Measurements from ENCODE around the gene GATAD2B. TPM values are rescaled to one million over a fixed set of nuclear protein-coding genes. Genes with fewer than 3 reads are reported as not detected.
A peak's percentile ranks its signal among the peaks of the same experiment; 100 is the strongest.

GATAD2B gene
- total and polyA plus RNA-seq, 2 experiments from 2014 or later: 5.4 to 11.7 TPM

GRCh38 chr1:153958111-153958960, 35.6 kb upstream of the GATAD2B start, which contains the start of gene CRTC2:
TSS of gene CRTC2 (minus strand) at chr1:153958612. CDS start at chr1:153958497, 115 bp downstream.
- Histone ChIP-seq H3K27me3 (no peaks in the 10 kb centered on the region), H3K27ac (peak within 1 kb of the TSS; percentile 92), H3K79me2 (peaks cover 73% of the 10 kb centered on the region), H3K36me3 (replicated peaks; ENCODE audit: insufficient read depth, low read depth) (no peaks in the 10 kb centered on the region), H3K9me2 (replicated peaks; ENCODE audit: insufficient read depth) (no peaks in the 10 kb centered on the region), H2AFZ (peak within 1 kb of the TSS; percentile 33), H3K4me1 (ENCODE audit: insufficient read depth) (peaks cover 30% of the 10 kb centered on the region), H3K9me3 (ENCODE audit: low read depth) (no peaks in the 10 kb centered on the region), H4K20me1 (ENCODE audit: insufficient read depth, poor library complexity, severe bottlenecking) (peaks cover 40% of the 10 kb centered on the region), H3K4me3 (peak within 1 kb of the TSS; percentile 47), H3K4me2 (peak within 1 kb of the TSS; percentile 97)
- no peak for TF ChIP-seq EZH2 (IDR thresholded peaks at IDR 0.05; ENCODE audit: borderline replicate concordance)
- no peak for TF ChIP-seq CTCF (IDR thresholded peaks at IDR 0.05; ENCODE audit: poor library complexity)
- no peak for TF ChIP-seq EZH2phosphoT487 (IDR thresholded peaks at IDR 0.05; ENCODE audit: low read depth, severe bottlenecking, unreplicated experiment)
- WGBS (ENCODE audit: low lambda C conversion rate, missing lambda C conversion rate): 1% methylated on average over 33 of the region's 75 CpGs
- peak; percentile 99 for DNase-seq (ENCODE audit: low spot score)

- Histone ChIP-seq H3K4me1 (ENCODE audit: insufficient read depth) (peaks cover 30% of the 10 kb centered on the region), H2AFZ (peak overlapping the region; percentile 33), H3K27me3 (no peaks in the 10 kb centered on the region), H3K9me3 (ENCODE audit: low read depth) (no peaks in the 10 kb centered on the region), H3K4me3 (peak overlapping the region; percentile 47), H3K27ac (peak overlapping the region; percentile 92), H3K79me2 (peaks cover 75% of the 10 kb centered on the region), H3K4me2 (peak overlapping the region; percentile 97), H3K9me2 (replicated peaks; ENCODE audit: insufficient read depth) (no peaks in the 10 kb centered on the region), H3K36me3 (replicated peaks; ENCODE audit: insufficient read depth, low read depth) (no peaks in the 10 kb centered on the region), H4K20me1 (ENCODE audit: insufficient read depth, poor library complexity, severe bottlenecking) (peaks cover 40% of the 10 kb centered on the region)
- WGBS (ENCODE audit: low lambda C conversion rate, missing lambda C conversion rate): 2% methylated on average over 11 of the region's 13 CpGs
- DNase-seq (ENCODE audit: low spot score): no peak
- no peak for TF ChIP-seq EZH2 (IDR thresholded peaks at IDR 0.05; ENCODE audit: borderline replicate concordance)
- no peak for TF ChIP-seq CTCF (IDR thresholded peaks at IDR 0.05; ENCODE audit: poor library complexity)
- no peak for TF ChIP-seq EZH2phosphoT487 (IDR thresholded peaks at IDR 0.05; ENCODE audit: low read depth, severe bottlenecking, unreplicated experiment)
Measured at GRCh38 chr1:153957744-153958110, 35.0 kb upstream of the GATAD2B start.

- Histone ChIP-seq H3K79me2 (peaks cover 72% of the 10 kb centered on the region), H3K4me2 (peak overlapping the region; percentile 97), H2AFZ (peak overlapping the region; percentile 33), H3K27me3 (no peaks in the 10 kb centered on the region), H3K9me3 (ENCODE audit: low read depth) (no peaks in the 10 kb centered on the region), H4K20me1 (ENCODE audit: insufficient read depth, poor library complexity, severe bottlenecking) (peaks cover 40% of the 10 kb centered on the region), H3K9me2 (replicated peaks; ENCODE audit: insufficient read depth) (no peaks in the 10 kb centered on the region), H3K36me3 (replicated peaks; ENCODE audit: insufficient read depth, low read depth) (no peaks in the 10 kb centered on the region), H3K4me1 (ENCODE audit: insufficient read depth) (peaks cover 28% of the 10 kb centered on the region), H3K27ac (peak overlapping the region; percentile 92), H3K4me3 (peak overlapping the region; percentile 47)
- DNase-seq (ENCODE audit: low spot score): no peak
- TF ChIP-seq CTCF (IDR thresholded peaks at IDR 0.05; ENCODE audit: poor library complexity): no peak
- no peak for TF ChIP-seq EZH2 (IDR thresholded peaks at IDR 0.05; ENCODE audit: borderline replicate concordance)
- TF ChIP-seq EZH2phosphoT487 (IDR thresholded peaks at IDR 0.05; ENCODE audit: low read depth, severe bottlenecking, unreplicated experiment): no peak
- WGBS (ENCODE audit: low lambda C conversion rate, missing lambda C conversion rate): 44% methylated on average over 6 of the region's 6 CpGs
Measured at GRCh38 chr1:153956997-153957715, 34.4 kb upstream of the GATAD2B start.

Measured in hepatocyte (in vitro differentiated cells).